CD4-positive, alpha-beta T cell (primary cell): Measurements from ENCODE around the gene CFAP53. TPM values are rescaled to one million over a fixed set of nuclear protein-coding genes. Genes with fewer than 3 reads are reported as not detected.
A peak's percentile ranks its signal among the peaks of the same experiment; 100 is the strongest.
"Not testable (repeated sequence)": the region's sequence is repeated elsewhere in the genome, so short reads cannot be mapped to it uniquely, and the experiment has no call there.

Source experiments
- ATAC-seq: fragments of 200-7000 bp; cut with Tn5 transposase; one replicate; pipeline ENCODE4 v1.10.0; 2022; ENCODE audit warnings: mild to moderate bottlenecking; ENCODE audit not compliant: poor library complexity
- CTCF ChIA-PET: fragments of 350-600 bp; sonication (Branson Sonifier 250); formaldehyde crosslinking; loops from one replicate; lab custom pipeline; 2021; ENCODE audit warnings: antibody characterized with exemption, inconsistent platforms; lab: Charles Lee
- POLR2A ChIA-PET: fragments of 350-600 bp; sonication (Branson Sonifier 250); formaldehyde crosslinking; loops from one replicate; lab custom pipeline; 2021; ENCODE audit warnings: antibody characterized with exemption, inconsistent platforms; lab: Charles Lee
- DNase-seq, 14 experiments: peaks; one replicate each; pipeline ENCODE4 v3.0.0-alpha.2; 2013 to 2020; ENCODE audit warnings: mixed read lengths in 2 of 14
- H3K27ac ChIP-seq, 2 donors: one replicate each; pipeline versions ENCODE4 v1.5.1 to v1.7.0; 2013; ENCODE audit warnings: low read length in 2 of 2, low read depth in 1 of 2, mild to moderate bottlenecking in 1 of 2
- H3K27me3 ChIP-seq, 2 experiments: 1 replicate in 1 of 2; 2 replicates in 1 of 2; pipeline versions ENCODE4 v1.6.1 to v1.7.0; 2013; ENCODE audit warnings: low read length in 2 of 2, control low read depth in 1 of 2, mild to moderate bottlenecking in 1 of 2, moderate library complexity in 1 of 2; ENCODE audit not compliant: insufficient read depth in 2 of 2, control insufficient read depth in 1 of 2
- H3K36me3 ChIP-seq: one replicate; pipeline ENCODE4 v1.6.1; 2013; ENCODE audit warnings: low read length, control low read depth; ENCODE audit not compliant: insufficient read depth
- H3K4me1 ChIP-seq: one replicate; pipeline ENCODE4 v1.6.1; 2013; ENCODE audit warnings: low read length, control low read depth; ENCODE audit not compliant: insufficient read depth
- H3K4me3 ChIP-seq: one replicate; pipeline ENCODE4 v1.5.1; 2013; ENCODE audit warnings: mild to moderate bottlenecking, low read length, moderate library complexity
- H3K9me3 ChIP-seq, 2 experiments: 1 replicate in 1 of 2; 2 replicates in 1 of 2; pipeline versions ENCODE4 v1.6.1 to v1.7.0; 2013; ENCODE audit warnings: low read length in 2 of 2, mild to moderate bottlenecking in 2 of 2, control low read depth in 1 of 2, moderate library complexity in 1 of 2; ENCODE audit not compliant: control insufficient read depth in 1 of 2, insufficient read depth in 1 of 2
- H3K27ac Mint-ChIP-seq: one replicate; pipeline ENCODE4 v1.8.0; 2020; ENCODE audit warnings: mixed read lengths
- H3K27me3 Mint-ChIP-seq: one replicate; pipeline ENCODE4 v1.8.0; 2021; ENCODE audit warnings: mixed read lengths
- H3K36me3 Mint-ChIP-seq: one replicate; pipeline ENCODE4 v1.8.0; 2021; ENCODE audit warnings: low read depth, mixed read lengths
- H3K4me1 Mint-ChIP-seq: one replicate; pipeline ENCODE4 v1.8.0; 2021; ENCODE audit warnings: low read depth, mixed read lengths
- H3K4me3 Mint-ChIP-seq: one replicate; pipeline ENCODE4 v1.8.0; 2020; ENCODE audit warnings: mild to moderate bottlenecking, mixed read lengths
- H3K9me3 Mint-ChIP-seq: one replicate; pipeline ENCODE4 v1.8.0; 2020; ENCODE audit warnings: mixed read lengths
- intact Hi-C, 2 experiments: fragments of 100-400 bp; cut with DNase I in 1 of 2; cut with micrococcal nuclease in 1 of 2; formaldehyde crosslinking; loops; one replicate each; pipeline versions ENCODE4 v1.15.1 to v1.9.0; 2023 to 2025; cut with DNase I, micrococcal nuclease
- total RNA-seq, 174 experiments: library from RNA in 2 of 174; stranded (reverse) in 2 of 174; gene quantifications; one replicate each; pipeline ENCODE4 v1.2.3 and lab custom pipeline; 2021 to 2026
- TF ChIP-seq, protein P1 (sequence below): fragments of 200-600 bp; IDR thresholded peaks from one replicate; pipeline ENCODE4 v1.8.0; 2022; ENCODE audit warnings: antibody characterized with exemption, mild to moderate bottlenecking

Gene CFAP53
- total RNA-seq, 2 experiments from 2014 or later = 0.33 to 0.47 TPM

GRCh38 chr18:50311650-50312049, 45.4 kb upstream of the CFAP53 start:
- Mint-ChIP-seq H3K9me3 (no peaks in the 10 kb centered on the region), H3K4me3 (no peak overlapping the region), H3K27ac (no peak overlapping the region), H3K36me3 (no peaks in the 10 kb centered on the region), H3K4me1 (peaks cover 18% of the 10 kb centered on the region), H3K27me3 (peaks cover 35% of the 10 kb centered on the region)
- peaks cover 12% of the 10 kb centered on the region for H3K4me1 ChIP-seq
- no peak overlapping the region for H3K27ac ChIP-seq
- no peak overlapping the region for H3K4me3 ChIP-seq
- intact Hi-C loops = no loop called here
- ChIA-PET POLR2A (no interaction called here), CTCF (no interaction called here)
- no peaks in the 10 kb centered on the region for H3K9me3 ChIP-seq
- ATAC-seq (no peak), DNase-seq (no peak)
- peaks cover 0 to 1% of the 10 kb centered on the region in 2 experiments for H3K27me3 ChIP-seq
- H3K36me3 ChIP-seq = no peaks in the 10 kb centered on the region
- TF ChIP-seq, protein P1, sequence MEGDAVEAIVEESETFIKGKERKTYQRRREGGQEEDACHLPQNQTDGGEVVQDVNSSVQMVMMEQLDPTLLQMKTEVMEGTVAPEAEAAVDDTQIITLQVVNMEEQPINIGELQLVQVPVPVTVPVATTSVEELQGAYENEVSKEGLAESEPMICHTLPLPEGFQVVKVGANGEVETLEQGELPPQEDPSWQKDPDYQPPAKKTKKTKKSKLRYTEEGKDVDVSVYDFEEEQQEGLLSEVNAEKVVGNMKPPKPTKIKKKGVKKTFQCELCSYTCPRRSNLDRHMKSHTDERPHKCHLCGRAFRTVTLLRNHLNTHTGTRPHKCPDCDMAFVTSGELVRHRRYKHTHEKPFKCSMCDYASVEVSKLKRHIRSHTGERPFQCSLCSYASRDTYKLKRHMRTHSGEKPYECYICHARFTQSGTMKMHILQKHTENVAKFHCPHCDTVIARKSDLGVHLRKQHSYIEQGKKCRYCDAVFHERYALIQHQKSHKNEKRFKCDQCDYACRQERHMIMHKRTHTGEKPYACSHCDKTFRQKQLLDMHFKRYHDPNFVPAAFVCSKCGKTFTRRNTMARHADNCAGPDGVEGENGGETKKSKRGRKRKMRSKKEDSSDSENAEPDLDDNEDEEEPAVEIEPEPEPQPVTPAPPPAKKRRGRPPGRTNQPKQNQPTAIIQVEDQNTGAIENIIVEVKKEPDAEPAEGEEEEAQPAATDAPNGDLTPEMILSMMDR = no peak

DNA sequence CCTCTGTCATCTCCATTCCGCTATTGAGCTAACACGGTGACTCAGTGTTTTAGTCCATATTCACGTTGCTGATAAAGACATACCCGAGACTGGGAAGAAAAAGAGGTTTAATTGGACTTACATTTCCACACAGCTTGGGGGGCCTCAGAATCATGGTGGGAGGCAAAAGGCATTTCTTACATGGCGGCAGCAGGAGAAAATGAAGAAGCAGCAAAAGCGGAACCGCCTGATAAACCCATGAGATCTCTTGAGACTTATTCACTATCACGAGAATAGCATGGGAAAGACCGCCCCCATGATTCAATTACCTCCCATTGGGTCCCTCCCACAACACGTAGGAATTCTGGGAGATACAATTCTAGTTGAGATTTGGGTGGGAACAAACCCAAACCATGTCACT, 43.8 kb upstream of the CFAP53 start:
- Mint-ChIP-seq H3K9me3 (peaks cover 2% of the 10 kb centered on the region), H3K27ac (no peak overlapping the region), H3K36me3 (no peaks in the 10 kb centered on the region), H3K4me3 (peak overlapping the region; percentile 30), H3K27me3 (peaks cover 28% of the 10 kb centered on the region), H3K4me1 (peaks cover 20% of the 10 kb centered on the region)
- Histone ChIP-seq H3K4me3 (no peak overlapping the region), H3K9me3 (peaks cover 0 to 1% of the 10 kb centered on the region in 2 experiments), H3K36me3 (no peaks in the 10 kb centered on the region), H3K27ac (no peak overlapping the region), H3K27me3 (no peaks in the 10 kb centered on the region), H3K4me1 (peaks cover 12% of the 10 kb centered on the region)
- ATAC-seq (no peak), DNase-seq (no peak)
- ChIA-PET CTCF (no interaction called here), POLR2A (no interaction called here)
- TF ChIP-seq, protein P1 = no peak
- intact Hi-C loops = no loop called here

DNA sequence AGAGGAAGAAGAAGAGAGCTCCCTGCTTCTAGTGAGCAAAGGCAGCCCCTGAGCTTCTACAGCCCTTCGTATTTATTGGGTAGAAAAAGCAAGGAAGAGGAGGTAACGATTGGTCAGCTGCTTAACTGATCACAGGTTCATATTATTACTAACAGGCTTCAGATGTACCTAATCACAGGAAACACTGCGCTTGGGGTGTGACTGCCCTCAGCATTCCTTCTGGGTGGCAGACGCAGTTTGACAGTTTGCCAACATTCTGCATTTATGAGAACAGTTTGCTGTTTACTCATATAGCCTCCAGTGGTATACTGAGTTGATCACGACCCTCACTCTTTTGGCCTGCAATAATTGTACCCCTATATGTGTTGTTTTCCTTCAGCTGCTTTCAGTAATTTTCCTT, 42.6 kb upstream of the CFAP53 start:
- peaks cover 12% of the 10 kb centered on the region for H3K4me1 ChIP-seq
- H3K36me3 ChIP-seq, H3K4me3 Mint-ChIP-seq, H3K4me3 ChIP-seq, H3K27ac Mint-ChIP-seq, H3K36me3 Mint-ChIP-seq, ATAC-seq, H3K9me3 ChIP-seq, H3K27ac ChIP-seq, H3K9me3 Mint-ChIP-seq, DNase-seq, CTCF ChIA-PET, H3K27me3 ChIP-seq: not testable (repeated sequence)
- Mint-ChIP-seq H3K27me3 (peaks cover 22% of the 10 kb centered on the region), H3K4me1 (peaks cover 20% of the 10 kb centered on the region)
- intact Hi-C loops = loop anchor here in 1 of 2 experiments (2.0 to 10.0 kb wide), 4 partner anchors 42 to 566 kb away; partner anchors contain the start of genes CFAP53 and ME2
- POLR2A ChIA-PET = interaction anchor here (1.3 to 2.0 kb wide), 3 partner anchors 24 to 48 kb away, joined by 3 to 23 read pairs (median 4); partner anchors contain the start of gene MBD1
